ENCODE results near the gene FGB.

The FGB gene

GRCh38 chr4:154562697-154563254 lies at the start of gene FGB:
FGB (plus strand) TSS chr4:154563011; CDS start chr4:154563019, 8 bp downstream.
- no peak for DNase-seq (ENCODE audit: low read depth)

GRCh38 chr4:154516318-154517029 lies 46.3 kb upstream of the FGB start:
- no peak for DNase-seq (ENCODE audit: low read depth)

- DNase-seq (ENCODE audit: low read depth) = no peak
These were observed 45.2 kb upstream of the FGB start for GRCh38 chr4:154517591-154517990.

GRCh38 chr4:154519214-154519613 lies 43.6 kb upstream of the FGB start:
- no peak for DNase-seq (ENCODE audit: low read depth)

GRCh38 chr4:154521607-154522006 lies 41.2 kb upstream of the FGB start:
- no peak for DNase-seq (ENCODE audit: low read depth)

GRCh38 chr4:154526151-154526550 lies 36.7 kb upstream of the FGB start:
- no peak for DNase-seq (ENCODE audit: low read depth)

- DNase-seq (ENCODE audit: low read depth) = no peak
These were observed 35.5 kb upstream of the FGB start for GRCh38 chr4:154527308-154527707.

DNA sequence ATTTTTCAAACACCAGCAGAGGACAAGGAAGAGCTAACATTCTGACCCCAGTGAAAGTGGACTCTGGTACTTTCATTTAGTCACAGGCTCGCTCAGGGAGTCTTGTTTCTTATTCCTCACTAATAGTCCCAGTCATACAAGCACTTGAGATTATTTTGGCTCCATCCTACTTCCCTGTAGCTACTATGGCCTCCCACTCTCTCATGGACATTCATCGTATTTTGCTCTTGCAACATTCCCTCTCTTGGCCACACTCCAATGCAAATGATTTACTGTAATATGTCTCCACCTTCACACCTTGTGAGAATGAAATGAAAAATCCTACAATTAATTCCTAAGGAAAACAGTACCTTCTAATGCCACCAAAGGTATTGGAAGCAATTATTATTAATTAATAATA lies 33.9 kb upstream of the FGB start:
- no peak for DNase-seq (ENCODE audit: low read depth)

GRCh38 chr4:154529728-154530519 lies 32.9 kb upstream of the FGB start:
- DNase-seq (ENCODE audit: low read depth) = no peak

DNA sequence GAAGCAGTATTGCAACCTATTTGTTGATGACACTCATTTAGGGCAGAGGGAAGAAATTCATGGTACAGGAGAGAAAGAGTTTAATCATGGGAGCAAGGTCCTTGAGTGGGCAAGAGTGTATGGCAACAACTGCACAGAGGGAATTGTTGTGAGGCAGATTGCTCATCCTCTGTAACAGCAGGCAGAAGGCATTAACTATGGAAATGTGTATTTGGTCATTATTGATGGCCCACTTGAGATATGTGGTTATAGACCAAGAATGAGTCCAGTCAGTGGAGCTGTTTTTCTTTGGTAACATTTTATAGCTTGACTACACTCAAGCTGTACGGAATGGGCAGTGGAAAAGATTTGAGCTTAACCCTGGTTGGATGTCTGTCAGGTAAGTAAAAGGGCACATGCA lies 28.5 kb upstream of the FGB start:
- peak; percentile 62 for DNase-seq (ENCODE audit: low read depth)

GRCh38 chr4:154542271-154542879 lies 20.4 kb upstream of the FGB start:
- DNase-seq (ENCODE audit: low read depth) = no peak

GRCh38 chr4:154545689-154546088 lies 17.1 kb upstream of the FGB start:
- DNase-seq (ENCODE audit: low read depth) = no peak

- peak; percentile 92 for DNase-seq (ENCODE audit: low read depth)
These were observed 12.7 kb upstream of the FGB start, which contains the start of gene PLRG1 for GRCh38 chr4:154549894-154550790. PLRG1 (minus strand) TSS chr4:154550400; CDS start chr4:154550308, 92 bp downstream.

DNA sequence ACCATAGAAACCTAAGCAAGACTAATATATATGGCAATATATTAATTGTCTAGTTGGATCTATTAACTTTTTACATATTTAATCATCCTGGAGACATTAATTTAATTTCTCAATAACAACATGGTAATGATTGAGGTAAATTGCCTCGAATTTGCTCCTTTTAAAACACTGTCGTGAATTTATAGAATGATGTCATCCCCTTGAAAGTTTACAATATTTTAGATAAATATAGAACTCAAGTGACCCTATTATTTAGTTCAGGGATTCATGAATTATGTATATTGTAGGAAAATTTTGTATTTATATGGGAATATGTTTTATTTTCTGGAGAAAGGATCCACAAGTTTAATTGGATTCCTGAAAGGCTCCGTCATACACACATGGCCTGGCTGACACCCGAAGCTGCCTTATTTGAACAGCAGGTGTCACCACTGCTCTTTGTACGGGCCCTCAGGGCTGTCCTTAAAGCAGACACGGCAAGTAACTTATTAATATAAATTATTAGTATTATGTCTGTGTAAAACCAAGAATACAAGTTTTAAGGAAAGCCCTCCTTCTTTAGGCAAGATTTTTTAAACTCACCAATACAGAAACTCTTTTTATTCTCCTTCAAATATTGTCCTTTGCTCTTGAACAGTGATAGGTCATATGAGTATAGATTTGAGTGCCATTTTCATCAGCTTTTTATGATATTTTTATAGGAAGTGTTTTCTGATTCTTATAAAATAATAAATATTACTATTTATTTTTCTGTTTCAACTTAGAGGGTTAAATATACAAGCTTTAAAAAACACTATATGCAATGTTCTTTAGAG lies 10.7 kb upstream of the FGB start:
- DNase-seq (ENCODE audit: low read depth) = peak; percentile 59

DNA sequence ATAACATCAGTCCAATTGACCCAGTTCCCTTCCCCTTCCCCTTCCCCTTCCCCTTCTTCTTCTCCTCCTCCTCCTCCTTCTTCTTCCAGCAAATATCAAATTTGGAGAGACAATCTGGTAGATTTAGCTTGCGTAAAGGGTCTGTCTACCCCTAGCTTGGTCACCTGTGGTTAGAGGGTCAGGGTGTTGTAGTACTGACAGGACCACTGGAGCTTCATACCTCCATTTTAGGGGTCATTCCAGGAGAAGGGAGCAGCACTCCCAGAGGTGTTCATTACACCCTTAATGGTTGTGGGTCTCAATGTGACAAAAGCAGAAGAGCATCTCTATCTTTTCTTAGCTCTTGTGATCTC lies 3.7 kb upstream of the FGB start:
- no peak for DNase-seq (ENCODE audit: low read depth)

- DNase-seq (ENCODE audit: low read depth) = peak; percentile 40
These were observed 3.1 kb upstream of the FGB start for GRCh38 chr4:154559494-154560418.

DNA sequence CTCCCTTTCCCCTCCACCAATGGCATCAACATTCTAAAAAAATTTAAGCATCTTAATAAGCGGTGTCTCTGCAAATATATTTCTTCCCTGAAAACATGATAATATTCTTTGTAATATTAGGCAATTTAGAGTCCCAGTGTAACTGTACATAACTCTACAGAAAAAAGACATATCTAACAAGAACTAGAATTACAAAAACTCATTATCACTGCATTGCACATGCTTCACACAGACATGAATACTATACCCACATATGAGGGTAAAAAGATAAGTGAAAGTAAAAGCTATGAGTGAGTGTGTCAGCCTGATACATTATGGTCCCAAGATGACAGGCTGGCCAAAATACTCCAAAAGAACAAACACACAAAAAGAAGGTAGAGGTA lies 2.4 kb upstream of the FGB start:
- DNase-seq (ENCODE audit: low read depth) = no peak

- DNase-seq (ENCODE audit: low read depth) = no peak
These were observed 2.0 kb upstream of the FGB start for GRCh38 chr4:154560824-154561231.

- DNase-seq (ENCODE audit: low read depth) = no peak
These were observed 1.5 kb downstream of the FGB start for GRCh38 chr4:154564311-154564710.

GRCh38 chr4:154565704-154566103 lies 2.9 kb downstream of the FGB start:
- no peak for DNase-seq (ENCODE audit: low read depth)

Measured in stromal cell of bone marrow (primary cell).